Activated CD4-positive, alpha-beta T cell treated with anti-CD3 and anti-CD28 coated beads, Interleukin-2, Interleukin-6, amounts not matched to agents 100 ng/mL and 50 ng/mL, durations not matched to agents 16 hours and 8 hours (primary cell): Measurements from ENCODE around the gene HOXA13.

Experiments used
- DNase-seq: peaks from one replicate; pipeline ENCODE4 v3.0.0-alpha.2; 2020

HOXA13 gene

DNA sequence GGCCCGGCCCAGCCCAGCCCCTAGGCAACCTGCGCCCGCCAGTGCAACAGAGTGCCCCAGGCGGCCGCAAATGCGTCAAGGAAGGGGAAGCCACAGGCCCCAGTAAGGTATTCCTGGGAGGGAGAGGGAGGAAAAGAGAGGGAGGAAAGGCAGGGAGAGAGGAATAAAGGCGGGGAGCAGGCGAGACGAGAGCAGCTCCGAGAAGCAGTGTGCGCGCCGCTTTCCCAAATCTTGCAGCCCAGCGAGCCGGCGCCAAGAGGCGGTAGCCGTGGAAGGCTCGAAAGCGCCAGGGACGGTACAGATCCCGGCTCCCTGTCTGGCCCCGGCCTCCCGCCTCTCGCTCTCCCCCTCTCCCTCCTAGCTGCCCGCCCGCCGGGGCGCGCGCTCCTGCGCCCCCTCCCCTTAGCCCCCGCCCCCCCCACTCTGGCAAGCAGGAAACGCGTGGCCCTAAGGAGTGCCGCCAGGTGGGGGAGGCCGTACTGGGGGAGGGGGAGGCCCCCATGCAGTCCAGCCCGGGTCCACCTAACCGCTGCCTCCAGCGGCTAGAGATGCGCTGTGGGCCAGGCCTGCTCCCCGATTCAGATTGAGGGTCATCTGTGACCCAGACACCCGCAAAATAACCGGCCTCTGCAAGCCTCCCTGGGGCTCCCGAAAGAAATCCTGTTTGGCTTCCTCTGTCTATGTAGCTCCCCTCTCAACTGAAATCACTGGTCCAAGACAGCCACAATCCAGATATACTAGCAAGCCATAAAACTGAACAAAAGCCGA is 30.0 kb downstream of the HOXA13 start:
- no peak for DNase-seq

DNA sequence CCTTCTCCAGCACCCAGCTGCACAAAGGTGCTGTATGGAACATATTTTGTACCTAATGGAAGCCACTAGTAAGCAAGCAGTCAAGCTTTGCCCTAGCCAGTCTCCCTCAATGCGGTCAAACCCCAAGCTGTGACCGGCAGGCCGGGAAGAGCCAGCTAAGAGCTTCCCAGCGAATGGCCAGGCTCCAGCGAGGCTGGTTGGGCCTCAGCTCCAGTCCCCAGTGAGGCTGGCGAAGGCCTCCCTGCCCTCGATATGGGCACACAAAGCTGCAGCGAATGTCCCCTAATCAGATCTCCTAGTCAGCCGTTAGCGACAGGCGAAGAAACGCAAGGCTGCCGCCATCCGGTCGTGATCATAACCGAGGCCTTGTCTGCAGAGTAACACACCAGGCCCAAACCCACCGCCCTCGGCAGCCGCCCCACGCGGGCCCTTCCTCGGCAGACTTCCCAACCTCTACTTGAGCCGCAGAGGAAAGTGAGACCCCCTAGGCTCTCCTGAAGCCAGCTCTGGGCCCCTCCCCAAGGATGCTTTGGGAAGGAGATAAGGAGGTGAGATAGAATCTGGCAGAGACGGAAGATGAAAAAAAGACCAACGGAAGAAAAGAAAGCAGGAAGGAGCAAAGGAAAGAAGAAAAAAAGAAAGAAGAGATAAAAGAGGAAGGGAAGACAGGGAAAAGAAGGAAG is 31.5 kb downstream of the HOXA13 start:
- peak; percentile 36 for DNase-seq

DNA sequence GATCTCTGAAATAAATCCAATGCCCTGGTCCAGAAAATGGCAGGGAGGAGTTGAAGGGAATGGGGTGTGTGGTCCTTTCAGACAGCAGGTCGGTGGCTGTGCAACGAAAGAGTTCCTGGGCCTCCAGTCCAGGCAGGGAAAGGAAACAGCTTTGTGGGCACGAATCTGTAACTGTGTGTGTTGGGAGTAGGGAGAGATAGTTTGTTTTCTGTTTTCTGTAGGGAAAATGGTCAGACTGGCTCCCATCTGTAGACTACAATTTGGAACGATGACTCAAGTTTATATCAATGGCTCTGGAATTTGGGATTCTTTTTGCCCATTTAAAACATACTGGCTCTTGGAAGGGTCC is 32.0 kb downstream of the HOXA13 start:
- DNase-seq: no peak

DNA sequence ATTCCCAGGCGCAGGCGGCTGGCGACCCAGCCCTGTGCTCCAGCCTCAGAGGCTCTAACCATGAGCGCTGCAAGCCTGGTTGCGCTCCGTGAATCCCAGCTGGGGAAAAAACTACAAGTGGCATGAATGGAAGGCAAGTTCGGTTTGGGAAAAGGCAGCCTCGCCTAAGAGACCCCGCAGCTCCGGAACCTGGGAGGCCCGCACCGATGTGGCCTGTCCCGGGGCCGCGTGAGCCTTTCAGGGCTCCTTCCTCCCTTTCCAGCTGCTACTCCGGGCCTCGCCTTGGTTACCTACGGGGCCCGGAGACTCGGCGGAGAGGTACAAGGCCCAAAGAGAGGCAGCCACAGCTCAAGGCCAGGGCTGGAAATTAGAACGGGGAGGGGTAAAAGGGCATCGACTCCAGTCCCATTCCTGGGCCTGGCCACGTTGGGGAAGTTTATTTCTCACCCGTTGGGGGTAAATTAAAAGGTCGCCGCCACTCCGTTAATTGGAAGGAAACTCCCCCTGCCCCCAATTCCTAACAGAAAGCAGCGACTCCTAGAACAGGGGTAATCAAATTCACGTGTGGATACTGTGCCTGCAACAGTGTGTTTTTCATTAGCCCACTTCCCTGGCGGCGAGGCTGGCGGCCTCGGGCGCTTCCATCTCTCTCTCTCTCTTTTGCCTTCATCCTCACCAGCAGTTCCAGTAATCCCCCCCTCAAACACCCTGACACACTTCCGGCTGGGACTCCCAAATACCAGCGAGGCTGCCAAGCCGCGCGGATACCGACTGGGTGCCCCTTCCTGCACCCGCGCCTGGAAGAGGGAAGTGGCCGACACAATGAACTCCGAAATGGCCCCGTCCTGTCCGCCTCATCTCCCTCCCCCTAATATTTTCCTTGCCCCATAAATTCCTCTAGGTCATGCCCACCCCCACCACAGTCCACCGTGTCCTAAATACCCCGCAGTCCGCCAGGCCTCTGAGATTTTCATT is 33.1 kb downstream of the HOXA13 start:
- DNase-seq: no peak

DNA sequence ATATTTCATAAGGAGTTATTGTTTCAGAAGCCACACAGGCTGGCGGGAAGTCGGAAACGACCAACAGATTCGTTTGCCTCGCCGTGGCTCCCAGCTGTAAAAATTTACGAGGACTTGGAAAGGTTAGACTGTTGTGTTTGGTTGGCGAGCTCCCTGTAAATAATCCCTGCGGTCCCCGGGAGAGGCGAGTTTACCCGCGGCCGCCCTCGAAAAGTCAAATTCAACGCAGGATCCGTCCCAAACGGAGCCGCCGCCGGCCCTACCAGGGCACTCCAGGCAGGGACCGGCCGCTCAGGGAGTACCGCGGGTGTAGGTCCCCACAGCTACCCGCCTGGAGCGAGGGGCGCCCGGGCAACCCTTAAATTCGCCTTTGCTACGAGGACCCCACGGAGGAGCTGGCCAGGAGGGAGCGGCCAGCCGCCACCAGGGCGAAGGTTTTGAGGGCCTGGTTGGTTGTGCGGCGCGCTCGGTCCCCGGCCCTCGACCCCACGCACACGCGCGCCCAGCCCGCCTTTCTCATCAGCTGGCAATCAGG is 33.8 kb downstream of the HOXA13 start:
- DNase-seq: no peak

DNA sequence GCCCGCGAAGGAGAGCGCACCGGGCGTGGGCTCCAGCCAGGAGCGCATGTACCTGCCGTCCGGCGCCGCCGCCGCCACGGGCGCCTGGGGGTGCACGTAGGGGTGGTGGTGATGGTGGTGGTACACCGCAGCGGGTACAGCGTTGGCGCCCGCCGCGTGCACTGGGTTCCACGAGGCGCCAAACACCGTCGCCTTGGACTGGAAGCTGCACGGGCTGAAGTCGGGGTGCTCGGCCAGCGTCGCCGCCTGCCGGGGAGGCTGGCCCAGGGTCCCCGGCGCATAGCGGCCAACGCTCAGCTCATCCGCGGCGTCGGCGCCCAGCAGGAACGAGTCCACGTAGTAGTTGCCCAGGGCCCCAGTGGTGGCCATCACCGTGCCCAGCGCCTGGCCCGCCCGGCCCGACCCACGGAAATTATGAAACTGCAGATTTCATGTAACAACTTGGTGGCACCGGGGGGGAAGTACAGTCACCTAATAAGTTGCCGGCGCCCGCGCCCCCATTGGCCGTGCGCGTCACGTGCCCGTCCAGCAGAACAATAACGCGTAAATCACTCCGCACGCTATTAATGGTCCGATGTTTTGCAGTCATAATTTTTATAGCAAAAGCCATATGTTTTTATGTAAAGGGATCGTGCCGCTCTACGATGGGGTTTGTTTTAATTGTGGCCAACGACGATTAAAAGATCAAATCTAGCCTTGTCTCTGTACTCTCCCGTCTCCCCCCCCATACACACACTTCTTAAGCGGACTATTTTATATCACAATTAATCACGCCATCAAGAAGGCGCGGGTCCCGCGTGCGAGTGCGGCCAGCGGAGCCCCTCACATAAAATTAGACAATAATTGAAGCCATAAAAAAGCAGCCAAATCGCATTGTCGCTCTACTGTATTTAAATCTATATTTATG is 34.5 kb downstream of the HOXA13 start, which contains the start of gene HOXA9:
Gene HOXA9 (minus strand): TSS at position 449 of the 907 bp plus-strand sequence. CDS start 80 bp downstream, at position 369.
- DNase-seq: no peak

DNA sequence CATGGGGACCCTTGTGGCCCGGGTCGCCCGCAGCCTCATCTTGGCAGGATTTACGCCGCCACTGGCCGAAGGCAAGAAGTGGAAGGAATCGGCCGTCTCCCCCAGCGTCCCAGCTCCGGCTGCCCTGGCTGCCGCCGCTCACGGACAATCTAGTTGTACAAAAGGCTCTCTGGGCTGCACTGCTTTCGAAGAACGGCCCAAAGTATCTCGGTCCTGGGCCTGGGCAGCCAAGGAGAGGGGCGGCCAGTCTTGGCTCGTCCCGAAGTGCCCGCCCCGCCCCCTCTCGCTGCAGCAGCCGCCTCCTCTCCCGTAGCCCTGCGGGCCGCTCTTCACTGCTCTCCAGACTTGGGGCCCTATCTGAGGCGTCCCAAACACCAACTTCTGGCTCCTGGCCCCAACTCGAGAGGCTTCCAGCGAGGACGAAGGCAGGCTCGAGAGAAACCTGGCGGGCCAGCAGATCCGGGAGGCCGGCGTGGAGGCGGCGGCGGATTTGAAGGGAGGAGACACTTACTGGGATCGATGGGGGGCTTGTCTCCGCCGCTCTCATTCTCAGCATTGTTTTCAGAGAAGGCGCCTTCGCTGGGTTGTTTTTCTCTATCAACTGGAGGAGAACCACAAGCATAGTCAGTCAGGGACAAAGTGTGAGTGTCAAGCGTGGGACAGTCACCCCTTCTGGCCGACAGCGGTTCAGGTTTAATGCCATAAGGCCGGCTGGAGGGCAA is 35.4 kb downstream of the HOXA13 start:
- no peak for DNase-seq

DNA sequence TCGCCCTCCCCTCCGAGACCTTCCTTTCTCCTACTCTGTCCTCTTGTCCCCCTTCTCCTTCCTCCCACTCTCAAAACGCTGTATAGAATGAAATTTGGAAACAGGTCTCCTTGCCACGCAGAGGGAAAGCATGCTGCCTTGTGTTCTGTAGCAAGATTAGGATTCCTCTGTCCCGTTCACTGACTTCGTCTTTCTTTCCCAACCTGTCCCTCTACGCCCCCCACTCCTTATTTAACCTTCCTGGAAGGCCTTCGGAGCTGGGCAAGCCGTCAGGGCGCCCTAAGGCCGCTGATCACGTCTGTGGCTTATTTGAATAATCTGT is 35.9 kb downstream of the HOXA13 start:
- DNase-seq: no peak

DNA sequence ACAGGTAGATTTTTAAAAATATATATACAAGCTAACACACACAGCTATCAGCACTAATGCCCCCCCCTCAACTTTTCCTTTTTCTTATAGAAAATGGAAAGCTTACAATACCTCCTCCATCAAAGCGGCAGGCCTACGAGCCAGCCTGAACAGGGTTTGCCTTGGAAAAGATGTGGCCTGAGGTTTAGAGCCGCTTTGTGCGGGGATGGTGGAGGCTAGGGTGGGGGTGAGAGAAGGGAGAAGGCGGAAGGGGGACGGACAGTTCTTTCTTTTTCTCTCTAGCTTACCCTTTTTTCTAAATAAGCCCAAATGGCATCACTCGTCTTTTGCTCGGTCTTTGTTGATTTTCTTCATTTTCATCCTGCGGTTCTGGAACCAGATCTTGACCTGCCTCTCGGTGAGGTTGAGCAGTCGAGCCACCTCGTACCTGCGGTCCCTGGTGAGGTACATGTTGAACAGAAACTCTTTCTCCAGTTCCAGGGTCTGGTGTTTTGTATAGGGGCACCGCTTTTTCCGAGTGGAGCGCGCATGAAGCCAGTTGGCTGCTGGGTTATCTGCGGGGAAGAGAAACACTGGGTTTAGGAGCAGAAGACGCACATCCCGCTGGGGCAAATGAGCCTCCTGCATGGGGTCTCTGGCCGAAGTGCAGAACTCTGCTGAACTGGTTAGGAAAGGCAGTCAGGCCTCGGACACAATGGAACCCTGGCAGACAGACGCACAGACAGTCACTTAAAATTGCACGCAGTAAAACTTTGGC is 36.4 kb downstream of the HOXA13 start:
- no peak for DNase-seq

DNA sequence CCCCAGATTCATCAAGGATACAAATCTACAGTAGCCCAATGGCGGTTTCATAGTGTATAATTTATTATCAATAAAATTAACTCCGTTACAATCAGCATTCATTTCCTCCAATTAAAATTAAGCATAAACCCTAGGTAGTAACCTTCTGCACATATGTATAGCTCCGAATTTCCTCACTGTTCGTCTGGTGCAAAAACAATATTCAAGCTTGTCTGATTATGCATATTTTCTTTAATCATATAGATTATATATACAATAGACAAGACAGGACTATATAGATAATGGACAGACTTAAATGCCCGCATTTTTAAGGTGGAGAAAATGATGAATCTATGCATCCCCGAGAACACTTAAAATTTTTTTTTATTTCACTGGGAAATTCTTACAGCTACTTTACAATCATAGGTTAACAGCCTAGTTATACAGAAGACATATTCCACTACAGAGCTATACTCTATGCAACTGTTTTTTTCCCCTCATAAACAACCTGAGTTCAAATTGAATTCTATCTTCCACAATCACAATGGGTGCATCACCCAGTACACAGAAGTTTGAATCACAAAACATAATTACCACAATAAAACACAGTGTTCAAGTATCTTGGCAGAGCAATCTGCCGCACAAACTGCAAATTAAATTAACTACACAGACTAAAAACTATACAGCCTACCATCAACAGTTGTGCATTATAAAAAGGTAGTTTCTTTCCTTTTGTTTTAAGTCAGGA is 37.2 kb downstream of the HOXA13 start:
- no peak for DNase-seq

DNA sequence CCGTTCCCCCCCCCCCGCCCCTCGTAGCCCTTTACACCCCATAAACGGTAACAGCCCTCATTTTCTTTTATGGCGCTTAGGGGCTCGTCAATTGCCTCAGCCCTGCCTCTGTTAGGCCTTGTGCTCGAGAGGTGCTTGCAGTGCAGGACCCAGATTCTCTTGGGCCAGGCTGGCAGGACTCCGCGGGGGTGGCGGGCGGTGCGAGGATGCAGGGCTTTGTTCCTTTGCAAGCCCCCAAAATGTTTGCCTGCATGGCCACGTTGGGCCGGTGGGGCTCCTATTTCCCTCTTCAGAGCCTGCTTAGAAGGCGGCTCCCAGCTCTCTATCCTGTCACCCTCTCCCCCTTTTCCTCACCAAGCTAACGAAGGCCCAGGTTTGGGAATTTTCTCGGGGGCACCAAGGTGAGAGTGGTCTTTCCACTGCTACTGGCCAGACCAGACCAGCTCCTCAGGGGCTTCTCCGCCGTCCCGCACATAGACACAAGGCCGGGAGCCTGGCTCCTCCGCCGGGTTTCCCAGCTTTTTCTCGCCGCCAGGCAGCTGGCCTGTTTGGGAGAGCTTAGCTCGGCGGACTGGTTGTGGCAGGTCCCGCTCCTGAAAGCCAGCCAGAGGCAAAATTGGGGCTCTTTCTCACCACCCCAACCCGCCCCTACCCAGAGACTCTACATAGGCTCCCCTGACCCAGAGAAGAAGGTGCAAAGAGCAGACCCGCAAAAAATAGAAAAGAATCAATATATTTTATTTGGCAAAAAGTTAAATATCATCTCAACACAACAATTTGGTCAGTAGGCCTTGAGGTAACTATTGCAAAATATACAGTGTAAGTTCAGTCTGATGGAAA is 38.0 kb downstream of the HOXA13 start:
- DNase-seq: no peak

DNA sequence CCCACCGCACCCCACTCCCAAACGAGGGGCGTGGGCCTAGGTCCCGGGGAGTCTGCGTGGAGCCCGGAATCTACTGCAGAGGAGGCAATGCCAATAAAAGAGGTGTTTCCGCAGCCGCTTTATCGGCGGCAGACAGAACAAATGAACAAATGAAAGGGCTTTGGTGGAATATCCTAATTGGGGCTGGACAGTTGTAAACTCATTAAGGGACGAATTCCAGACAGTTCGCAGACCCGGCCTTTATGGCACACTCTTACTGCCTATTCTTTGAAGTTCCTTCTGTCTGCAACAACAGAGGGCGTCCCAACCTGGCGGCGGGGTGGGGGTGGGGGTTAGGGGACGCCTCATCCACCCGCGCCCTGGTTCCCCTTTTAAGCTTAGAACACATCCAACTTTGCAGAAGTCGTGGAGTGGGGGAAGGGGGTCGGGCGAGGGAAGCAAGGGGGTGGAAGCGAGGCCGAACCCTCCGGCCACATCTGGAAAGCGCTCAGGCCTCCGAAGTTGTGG is 38.6 kb downstream of the HOXA13 start:
- no peak for DNase-seq

DNA sequence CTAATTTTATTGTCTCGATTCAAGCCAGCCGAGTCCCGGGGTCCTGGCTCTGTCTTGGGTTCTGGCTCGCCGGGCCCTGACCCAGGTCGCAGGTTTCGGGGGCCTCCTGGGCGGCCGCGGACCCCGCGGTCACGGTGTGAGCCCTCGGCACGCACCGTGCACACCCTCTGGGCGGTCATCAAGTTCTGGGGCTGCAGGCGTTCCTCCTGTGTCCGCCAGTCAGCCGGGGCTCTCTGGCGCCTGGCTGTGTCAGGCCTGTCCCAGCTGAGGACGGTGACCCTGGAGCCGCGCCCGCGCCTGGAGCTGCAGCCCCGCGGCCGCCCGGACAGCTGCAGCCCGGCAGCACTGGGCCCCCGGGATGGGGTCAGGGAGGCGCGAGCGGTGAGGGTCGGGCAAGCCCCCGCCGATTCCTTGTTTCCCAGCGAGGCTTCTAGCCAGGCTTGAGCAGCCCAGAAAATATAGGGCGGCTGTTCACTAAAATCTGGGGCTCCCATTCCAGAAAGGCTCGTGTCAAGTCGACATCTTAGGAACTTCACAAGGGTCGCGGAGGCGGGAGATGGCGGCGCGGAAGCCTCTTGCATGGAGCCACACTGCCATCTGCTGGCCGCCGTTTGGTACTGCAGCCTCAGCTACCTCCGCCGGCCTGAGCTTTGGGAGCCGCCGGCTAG is 39.2 kb downstream of the HOXA13 start:
- peak; percentile 86 for DNase-seq

DNA sequence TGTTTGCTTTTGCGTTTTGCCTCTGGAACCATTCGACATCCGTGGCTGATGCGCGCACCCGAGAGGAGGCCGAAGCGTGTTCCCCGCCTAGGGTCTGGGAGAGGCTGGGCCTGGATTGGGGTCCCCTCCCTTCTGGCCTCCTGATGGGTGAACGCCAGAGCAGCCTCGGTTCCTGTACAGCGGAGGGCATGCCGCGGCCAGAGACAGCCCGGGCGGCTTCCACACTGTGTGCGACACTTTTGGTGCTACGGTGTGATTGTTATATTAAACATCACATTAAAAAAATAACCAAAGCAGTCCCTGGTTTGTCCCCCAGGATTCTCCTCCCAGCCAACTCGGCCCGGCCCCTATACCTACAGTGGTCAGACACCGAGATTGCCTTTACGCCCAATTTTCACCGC is 39.7 kb downstream of the HOXA13 start:
- no peak for DNase-seq

DNA sequence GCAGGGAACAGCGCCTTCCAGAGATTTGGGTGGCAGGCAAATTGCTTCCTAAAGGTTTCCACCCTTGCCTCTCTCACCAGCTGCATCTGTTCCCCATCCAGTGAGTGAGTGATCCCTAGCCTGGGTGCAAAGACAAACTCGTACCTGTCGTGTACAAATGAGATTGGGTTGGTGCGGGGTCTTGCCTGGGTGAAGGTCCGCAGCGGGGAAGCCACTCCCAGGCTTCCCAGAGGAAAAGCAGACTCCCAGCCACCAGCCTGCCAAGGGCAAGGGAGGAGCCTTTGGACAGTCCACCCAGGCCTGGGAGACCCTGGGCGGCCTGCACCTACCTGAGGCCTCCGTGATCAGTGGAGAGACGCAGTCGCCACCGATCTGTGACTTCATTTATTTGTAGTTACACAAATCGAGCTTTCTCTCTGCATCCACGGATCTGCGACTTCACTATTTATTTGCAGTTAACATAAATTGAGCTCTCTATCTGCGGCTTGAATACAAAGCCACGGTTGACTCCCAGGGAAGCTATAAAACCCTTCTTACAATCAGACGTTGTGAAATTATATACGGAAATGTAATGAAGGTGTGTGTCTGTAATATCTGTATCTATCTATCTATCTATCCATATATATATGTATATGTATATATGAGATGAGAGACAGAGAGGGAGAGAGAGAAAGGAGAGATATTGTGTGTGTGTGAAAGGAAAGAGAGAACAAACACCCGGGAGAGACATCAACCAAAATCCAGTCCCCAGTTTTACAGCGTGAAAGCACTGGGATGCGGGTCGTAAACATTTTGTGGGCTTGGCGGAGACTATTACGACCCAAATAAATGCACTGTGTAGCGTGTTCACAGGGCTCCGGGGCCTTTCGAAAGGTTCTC is 40.4 kb downstream of the HOXA13 start:
- DNase-seq: no peak

DNA sequence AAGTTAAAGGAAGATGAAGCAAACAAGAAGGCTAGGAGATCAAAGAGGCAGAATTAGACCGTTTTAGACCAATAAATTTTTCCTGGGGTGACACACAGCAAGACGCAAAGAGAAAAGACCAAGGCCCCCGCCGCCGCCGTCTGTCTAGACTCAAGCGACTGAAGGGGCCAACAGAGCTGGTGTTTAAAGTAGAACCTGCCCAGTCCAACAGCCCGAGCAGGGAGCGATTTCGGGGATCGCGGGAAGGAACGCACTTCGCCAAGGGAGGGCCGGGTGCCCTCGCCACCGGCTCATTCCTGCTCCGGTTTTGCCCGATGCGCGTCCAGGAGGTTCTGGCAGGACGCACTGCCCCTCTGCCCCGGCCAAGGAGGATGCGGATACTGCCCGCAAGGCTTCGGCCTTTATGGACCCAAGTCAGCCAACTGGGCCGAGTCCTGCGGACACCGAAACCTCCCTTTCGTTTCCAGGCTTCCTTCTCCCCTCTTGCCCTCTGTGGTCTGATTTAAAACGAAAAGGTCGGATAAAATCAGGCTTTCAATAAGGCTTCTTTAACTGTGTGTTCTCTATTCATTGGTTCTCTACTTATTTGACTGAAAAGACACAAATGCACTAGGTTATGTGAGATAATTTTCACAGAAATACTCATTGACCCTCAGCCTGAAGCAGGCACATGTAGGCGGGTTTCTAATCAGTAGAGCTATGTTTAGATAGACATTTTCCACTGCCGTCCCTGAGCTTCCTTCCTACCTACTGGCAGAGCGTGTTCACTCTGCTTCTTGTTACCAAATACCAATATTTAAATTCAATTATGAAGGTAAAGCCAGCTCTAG is 41.2 kb downstream of the HOXA13 start:
- no peak for DNase-seq
